Measurements from ENCODE around the gene EXD3.

Gene EXD3

GRCh38 chr9:137432687-137433348, 9.9 kb upstream of the EXD3 start:
- no peaks in the 10 kb centered on the region for H3K4me1 Mint-ChIP-seq
- H3K36me3 Mint-ChIP-seq = no peaks in the 10 kb centered on the region
- H3K4me3 Mint-ChIP-seq = no peak overlapping the region
- no peaks in the 10 kb centered on the region for H3K9me3 Mint-ChIP-seq
- H3K27me3 Mint-ChIP-seq = no peaks in the 10 kb centered on the region
- no peak overlapping the region for H3K27ac Mint-ChIP-seq

GRCh38 chr9:137431416-137431931, 8.5 kb upstream of the EXD3 start:
- Mint-ChIP-seq H3K4me1 (no peaks in the 10 kb centered on the region), H3K9me3 (no peaks in the 10 kb centered on the region), H3K4me3 (no peak overlapping the region), H3K27ac (no peak overlapping the region), H3K36me3 (no peaks in the 10 kb centered on the region), H3K27me3 (no peaks in the 10 kb centered on the region)

GRCh38 chr9:137430723-137431415, 7.9 kb upstream of the EXD3 start:
- Mint-ChIP-seq H3K4me3 (no peak overlapping the region), H3K27me3 (no peaks in the 10 kb centered on the region), H3K9me3 (no peaks in the 10 kb centered on the region), H3K36me3 (no peaks in the 10 kb centered on the region), H3K4me1 (no peaks in the 10 kb centered on the region), H3K27ac (no peak overlapping the region)

GRCh38 chr9:137429974-137430722, 7.2 kb upstream of the EXD3 start:
- Mint-ChIP-seq H3K4me1 (no peaks in the 10 kb centered on the region), H3K27ac (no peak overlapping the region), H3K27me3 (no peaks in the 10 kb centered on the region), H3K4me3 (no peak overlapping the region), H3K36me3 (no peaks in the 10 kb centered on the region), H3K9me3 (no peaks in the 10 kb centered on the region)

GRCh38 chr9:137429546-137429890, 6.6 kb upstream of the EXD3 start:
- peaks cover 1% of the 10 kb centered on the region for H3K4me1 Mint-ChIP-seq
- no peaks in the 10 kb centered on the region for H3K36me3 Mint-ChIP-seq
- H3K4me3 Mint-ChIP-seq = no peak overlapping the region
- H3K9me3 Mint-ChIP-seq = no peaks in the 10 kb centered on the region
- no peaks in the 10 kb centered on the region for H3K27me3 Mint-ChIP-seq
- no peak overlapping the region for H3K27ac Mint-ChIP-seq

- no peaks in the 10 kb centered on the region for H3K27me3 Mint-ChIP-seq
- H3K4me1 Mint-ChIP-seq = peaks cover 5% of the 10 kb centered on the region
Observed at GRCh38 chr9:137428841-137429545, 6.0 kb upstream of the EXD3 start.

GRCh38 chr9:137428311-137428630, 5.3 kb upstream of the EXD3 start:
- peaks cover 5% of the 10 kb centered on the region for H3K4me1 Mint-ChIP-seq
- no peaks in the 10 kb centered on the region for H3K36me3 Mint-ChIP-seq
- H3K27me3 Mint-ChIP-seq = no peaks in the 10 kb centered on the region
- no peak overlapping the region for H3K4me3 Mint-ChIP-seq
- no peak overlapping the region for H3K27ac Mint-ChIP-seq
- no peaks in the 10 kb centered on the region for H3K9me3 Mint-ChIP-seq

More at GRCh38 chr9:137428841-137429545, 6.0 kb upstream of the EXD3 start:
- Mint-ChIP-seq H3K27ac (no peak overlapping the region), H3K4me3 (no peak overlapping the region), H3K9me3 (no peaks in the 10 kb centered on the region), H3K36me3 (no peaks in the 10 kb centered on the region)

GRCh38 chr9:137427454-137428310, 4.7 kb upstream of the EXD3 start:
- Mint-ChIP-seq H3K4me3 (no peak overlapping the region), H3K27me3 (no peaks in the 10 kb centered on the region), H3K27ac (no peak overlapping the region), H3K36me3 (no peaks in the 10 kb centered on the region), H3K4me1 (peaks cover 5% of the 10 kb centered on the region), H3K9me3 (no peaks in the 10 kb centered on the region)

GRCh38 chr9:137426018-137426681, 3.2 kb upstream of the EXD3 start:
- Mint-ChIP-seq H3K27ac (no peak overlapping the region), H3K4me3 (no peak overlapping the region), H3K36me3 (no peaks in the 10 kb centered on the region), H3K9me3 (no peaks in the 10 kb centered on the region), H3K27me3 (no peaks in the 10 kb centered on the region), H3K4me1 (peaks cover 12% of the 10 kb centered on the region)

GRCh38 chr9:137423514-137424291, 741 bp upstream of the EXD3 start:
- no peaks in the 10 kb centered on the region for H3K36me3 Mint-ChIP-seq
- H3K27ac Mint-ChIP-seq = no peak overlapping the region
- peak overlapping the region; percentile 81 for H3K4me3 Mint-ChIP-seq
- no peaks in the 10 kb centered on the region for H3K27me3 Mint-ChIP-seq
- H3K9me3 Mint-ChIP-seq = no peaks in the 10 kb centered on the region
- H3K4me1 Mint-ChIP-seq = peaks cover 12% of the 10 kb centered on the region

- H3K9me3 Mint-ChIP-seq = no peaks in the 10 kb centered on the region
- peak overlapping the region; percentile 84 for H3K4me3 Mint-ChIP-seq
- peaks cover 12% of the 10 kb centered on the region for H3K4me1 Mint-ChIP-seq
- no peak overlapping the region for H3K27ac Mint-ChIP-seq
- H3K36me3 Mint-ChIP-seq = no peaks in the 10 kb centered on the region
- H3K27me3 Mint-ChIP-seq = no peaks in the 10 kb centered on the region
Observed at GRCh38 chr9:137421838-137422603, 941 bp downstream of the EXD3 start.

GRCh38 chr9:137417161-137418021, 5.6 kb downstream of the EXD3 start:
- no peak overlapping the region for H3K27ac Mint-ChIP-seq
- H3K4me1 Mint-ChIP-seq = peaks cover 12% of the 10 kb centered on the region
- H3K4me3 Mint-ChIP-seq = peak overlapping the region; percentile 23
- no peaks in the 10 kb centered on the region for H3K27me3 Mint-ChIP-seq
- H3K9me3 Mint-ChIP-seq = no peaks in the 10 kb centered on the region
- H3K36me3 Mint-ChIP-seq = peaks cover 2% of the 10 kb centered on the region

All from activated naive CD4-positive, alpha-beta T cell treated with anti-CD3 and anti-CD28 coated beads, Interleukin-2, amount 50 U/mL, for 24 hours (primary cell).